ENCODE data around the gene RNF144B. TPM values are rescaled to one million over a fixed set of nuclear protein-coding genes. Genes with fewer than 3 reads are reported as not detected.

RNF144B gene
- total and polyA plus RNA-seq, 2 experiments from 2014 or later, result 4.2 to 9.0 TPM

- no peaks in the 10 kb centered on the region for H3F3A ChIP-seq (replicated peaks; ENCODE audit: low read depth)
- Mint-ChIP-seq H3K36me3 (ENCODE audit: low read depth) (no peaks in the 10 kb centered on the region), H3K27me3 (ENCODE audit: insufficient read depth, low read depth, poor library complexity) (no peaks in the 10 kb centered on the region), H3K27ac (no peak overlapping the region), H3K9me3 (no peaks in the 10 kb centered on the region), H3K4me1 (peaks cover 19% of the 10 kb centered on the region), H3K4me3 (no peak overlapping the region)
- TF ChIP-seq ETS1 (IDR thresholded peaks at IDR 0.05) (no peak), ZNF462 (CRISPR knock-in tag; IDR thresholded peaks at IDR 0.05) (no peak), CREB1 (CRISPR knock-in tag; IDR thresholded peaks at IDR 0.05; ENCODE audit: low read depth) (no peak), ZNF331 (CRISPR knock-in tag; IDR thresholded peaks at IDR 0.05; ENCODE audit: low read depth) (no peak), POLR2AphosphoS5 (IDR thresholded peaks at IDR 0.05; ENCODE audit: low read depth) (no peak), ZNF114 (CRISPR knock-in tag; IDR thresholded peaks at IDR 0.05) (no peak), JUNB (IDR thresholded peaks at IDR 0.05; ENCODE audit: unreplicated experiment) (no peak), EZH2phosphoT487 (IDR thresholded peaks at IDR 0.05; ENCODE audit: unreplicated experiment) (no peak), NANOG (IDR thresholded peaks at IDR 0.05; ENCODE audit: borderline replicate concordance) (no peak), STAT1 (IDR thresholded peaks at IDR 0.05; ENCODE audit: unreplicated experiment) (no peak), EZH2 (IDR thresholded peaks at IDR 0.05; ENCODE audit: low read depth, unreplicated experiment) (no peak)
- TF ChIP-seq, protein P1, sequence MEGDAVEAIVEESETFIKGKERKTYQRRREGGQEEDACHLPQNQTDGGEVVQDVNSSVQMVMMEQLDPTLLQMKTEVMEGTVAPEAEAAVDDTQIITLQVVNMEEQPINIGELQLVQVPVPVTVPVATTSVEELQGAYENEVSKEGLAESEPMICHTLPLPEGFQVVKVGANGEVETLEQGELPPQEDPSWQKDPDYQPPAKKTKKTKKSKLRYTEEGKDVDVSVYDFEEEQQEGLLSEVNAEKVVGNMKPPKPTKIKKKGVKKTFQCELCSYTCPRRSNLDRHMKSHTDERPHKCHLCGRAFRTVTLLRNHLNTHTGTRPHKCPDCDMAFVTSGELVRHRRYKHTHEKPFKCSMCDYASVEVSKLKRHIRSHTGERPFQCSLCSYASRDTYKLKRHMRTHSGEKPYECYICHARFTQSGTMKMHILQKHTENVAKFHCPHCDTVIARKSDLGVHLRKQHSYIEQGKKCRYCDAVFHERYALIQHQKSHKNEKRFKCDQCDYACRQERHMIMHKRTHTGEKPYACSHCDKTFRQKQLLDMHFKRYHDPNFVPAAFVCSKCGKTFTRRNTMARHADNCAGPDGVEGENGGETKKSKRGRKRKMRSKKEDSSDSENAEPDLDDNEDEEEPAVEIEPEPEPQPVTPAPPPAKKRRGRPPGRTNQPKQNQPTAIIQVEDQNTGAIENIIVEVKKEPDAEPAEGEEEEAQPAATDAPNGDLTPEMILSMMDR (conservative IDR thresholded peaks at IDR 0.05; ENCODE audit: low read depth in 2 of 2), result no peak
- TF ChIP-seq, protein P2, sequence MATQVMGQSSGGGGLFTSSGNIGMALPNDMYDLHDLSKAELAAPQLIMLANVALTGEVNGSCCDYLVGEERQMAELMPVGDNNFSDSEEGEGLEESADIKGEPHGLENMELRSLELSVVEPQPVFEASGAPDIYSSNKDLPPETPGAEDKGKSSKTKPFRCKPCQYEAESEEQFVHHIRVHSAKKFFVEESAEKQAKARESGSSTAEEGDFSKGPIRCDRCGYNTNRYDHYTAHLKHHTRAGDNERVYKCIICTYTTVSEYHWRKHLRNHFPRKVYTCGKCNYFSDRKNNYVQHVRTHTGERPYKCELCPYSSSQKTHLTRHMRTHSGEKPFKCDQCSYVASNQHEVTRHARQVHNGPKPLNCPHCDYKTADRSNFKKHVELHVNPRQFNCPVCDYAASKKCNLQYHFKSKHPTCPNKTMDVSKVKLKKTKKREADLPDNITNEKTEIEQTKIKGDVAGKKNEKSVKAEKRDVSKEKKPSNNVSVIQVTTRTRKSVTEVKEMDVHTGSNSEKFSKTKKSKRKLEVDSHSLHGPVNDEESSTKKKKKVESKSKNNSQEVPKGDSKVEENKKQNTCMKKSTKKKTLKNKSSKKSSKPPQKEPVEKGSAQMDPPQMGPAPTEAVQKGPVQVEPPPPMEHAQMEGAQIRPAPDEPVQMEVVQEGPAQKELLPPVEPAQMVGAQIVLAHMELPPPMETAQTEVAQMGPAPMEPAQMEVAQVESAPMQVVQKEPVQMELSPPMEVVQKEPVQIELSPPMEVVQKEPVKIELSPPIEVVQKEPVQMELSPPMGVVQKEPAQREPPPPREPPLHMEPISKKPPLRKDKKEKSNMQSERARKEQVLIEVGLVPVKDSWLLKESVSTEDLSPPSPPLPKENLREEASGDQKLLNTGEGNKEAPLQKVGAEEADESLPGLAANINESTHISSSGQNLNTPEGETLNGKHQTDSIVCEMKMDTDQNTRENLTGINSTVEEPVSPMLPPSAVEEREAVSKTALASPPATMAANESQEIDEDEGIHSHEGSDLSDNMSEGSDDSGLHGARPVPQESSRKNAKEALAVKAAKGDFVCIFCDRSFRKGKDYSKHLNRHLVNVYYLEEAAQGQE (IDR thresholded peaks at IDR 0.05; ENCODE audit: unreplicated experiment), result no peak
- no peaks in the 10 kb centered on the region for H3K27me3 ChIP-seq (ENCODE audit: insufficient read depth)
- no peak for DNase-seq (ENCODE audit: low spot score)
- no peak for ATAC-seq
- no peak overlapping the region for H2AFZ ChIP-seq
- no peaks in the 10 kb centered on the region for H3K36me3 ChIP-seq (ENCODE audit: insufficient read depth)
- 0 out of 2 replicates have a peak, but pooled peaks cover 6% of the 10 kb centered on the region for H3K79me2 ChIP-seq (replicated peaks; ENCODE audit: insufficient read depth)
- H3K4me2 ChIP-seq, result no peak overlapping the region
- H3K4me1 ChIP-seq (ENCODE audit: insufficient read depth), result peaks cover 20% of the 10 kb centered on the region
- no peak overlapping the region for H3K27ac ChIP-seq (ENCODE audit: low read depth)
- H3K4me3 ChIP-seq, result no peak overlapping the region
- H3K9me2 ChIP-seq (ENCODE audit: insufficient read depth), result no peaks in the 10 kb centered on the region; the same call in 1 of the 2 replicates
- no peaks in the 10 kb centered on the region for H4K20me1 ChIP-seq (replicated peaks; ENCODE audit: insufficient read depth)
Observed at GRCh38 chr6:18422136-18422535, 35.0 kb downstream of the RNF144B start.
